MCF 10A (cell line): ENCODE data around the gene PCNX3. TPM values are rescaled to one million over a fixed set of nuclear protein-coding genes. Genes with fewer than 3 reads are reported as not detected.

Source experiments
- Bru-seq: library from RNA; stranded (reverse); fragments of 400-500 nt; gene quantifications from one replicate; lab custom pipeline; 2021; lab: Mats Ljungman, UMichigan
- BruChase-seq, 2 experiments: library from RNA; stranded (reverse); fragments of 400-500 nt; gene quantifications; one replicate each; lab custom pipeline; 2021; lab: Mats Ljungman, UMichigan
- BruUV-seq: library from RNA; stranded (reverse); fragments of 400-500 nt; replicated peaks from 2 replicates; lab custom pipeline; 2021; lab: Mats Ljungman, UMichigan
- CTCF ChIA-PET: fragments of 300-600 bp; sonication (Branson Sonifier 250); formaldehyde crosslinking; extraction: SDS; loops from one replicate; lab custom pipeline; 2021; ENCODE audit warnings: antibody characterized with exemption, inconsistent platforms; lab: Yijun Ruan, JAX
- POLR2A ChIA-PET: fragments of 300-600, 350-650 bp; sonication (Branson Sonifier 250); formaldehyde crosslinking; extraction: SDS; loops from one replicate; lab custom pipeline; 2020; ENCODE audit warnings: antibody characterized with exemption, inconsistent platforms; lab: Yijun Ruan, JAX
- DNase-seq: peaks from one replicate; pipeline ENCODE4 v3.0.0-alpha.2; 2018; ENCODE audit not compliant: unreplicated experiment
- H3K27ac Mint-ChIP-seq: one replicate; pipeline ENCODE4 v1.8.0; 2022; ENCODE audit warnings: mild to moderate bottlenecking, low read depth, mixed read lengths; ENCODE audit not compliant: unreplicated experiment
- H3K27me3 Mint-ChIP-seq: one replicate; pipeline ENCODE4 v1.8.0; 2022; ENCODE audit warnings: mixed read lengths; ENCODE audit not compliant: insufficient read depth, unreplicated experiment
- H3K36me3 Mint-ChIP-seq: one replicate; pipeline ENCODE4 v1.8.0; 2022; ENCODE audit warnings: mild to moderate bottlenecking, moderate library complexity, mixed read lengths; ENCODE audit not compliant: insufficient read depth, unreplicated experiment
- H3K4me1 Mint-ChIP-seq: one replicate; pipeline ENCODE4 v1.8.0; 2022; ENCODE audit warnings: mixed read lengths; ENCODE audit not compliant: insufficient read depth, unreplicated experiment
- H3K4me3 Mint-ChIP-seq: one replicate; pipeline ENCODE4 v1.8.0; 2022; ENCODE audit warnings: mild to moderate bottlenecking, moderate library complexity, mixed read lengths; ENCODE audit not compliant: unreplicated experiment
- H3K9me3 Mint-ChIP-seq: one replicate; pipeline ENCODE4 v1.8.0; 2022; ENCODE audit warnings: mixed read lengths; ENCODE audit not compliant: unreplicated experiment
- intact Hi-C: fragments of 100-400 bp; cut with micrococcal nuclease; formaldehyde crosslinking; loops from 2 replicates; pipeline ENCODE4 v1.14.1; 2022
- long read RNA-seq: library from polyadenylated mRNA; stranded (forward); transcript quantifications from one replicate; pipeline ENCODE4 v2.0.0, GENCODE V29; 2022
- total RNA-seq: library from RNA; stranded (reverse); gene quantifications from 2 replicates; pipeline ENCODE4 v1.2.3, GENCODE V29; 2022
- TF ChIP-seq, protein P1 (sequence below): fragments of 200-600 bp; IDR thresholded peaks from one replicate; pipeline ENCODE4 v1.8.0; 2022; ENCODE audit warnings: antibody characterized with exemption, mild to moderate bottlenecking; ENCODE audit not compliant: unreplicated experiment

PCNX3 gene
- total RNA-seq, result 40.9 and 45.8 TPM in 2 replicates
- Bru-seq, nascent RNA, result percentile 57 among the genes with signal in this experiment
- percentile 78 among the genes with signal in this experiment for BruChase-seq, experiment 1, labeled RNA remaining after a 6-hour chase
- percentile 72 among the genes with signal in this experiment for BruChase-seq, experiment 2, labeled RNA remaining after a 2-hour chase
- long read RNA-seq, full-length matches to known transcripts, result 2 of 81 reads
- long read RNA-seq, partial matches to known transcripts, result 59 of 81 reads
- long read RNA-seq, other reads (novel, unspliced or antisense), result 20 of 81 reads

GRCh38 chr11:65615229-65615949 is at the start of gene PCNX3:
Gene PCNX3, plus strand, starts transcription at chr11:65615776. Its CDS starts 536 bp downstream, at chr11:65616312.
- BruUV-seq, result no TSS peak
- POLR2A ChIA-PET, result interaction anchor here (0.6 to 6.9 kb wide), 50 partner anchors 10 to 1968 kb away, joined by 3 to 103 read pairs (median 4); partner anchors contain the start of genes BANF1, CCDC85B, CFL1 and EHBP1L1
- intact Hi-C loops, result loop anchor here (1.0 to 5.0 kb wide), 2 partner anchors 37 to 38 kb away; no protein-coding TSS in a partner anchor

GRCh38 chr11:65569164-65569972 is 46.2 kb upstream of the PCNX3 start:
- peak overlapping the region; percentile 97 for H3K4me3 Mint-ChIP-seq
- no TSS peak for BruUV-seq
- intact Hi-C loops, result no loop called here
- TF ChIP-seq, protein P1, sequence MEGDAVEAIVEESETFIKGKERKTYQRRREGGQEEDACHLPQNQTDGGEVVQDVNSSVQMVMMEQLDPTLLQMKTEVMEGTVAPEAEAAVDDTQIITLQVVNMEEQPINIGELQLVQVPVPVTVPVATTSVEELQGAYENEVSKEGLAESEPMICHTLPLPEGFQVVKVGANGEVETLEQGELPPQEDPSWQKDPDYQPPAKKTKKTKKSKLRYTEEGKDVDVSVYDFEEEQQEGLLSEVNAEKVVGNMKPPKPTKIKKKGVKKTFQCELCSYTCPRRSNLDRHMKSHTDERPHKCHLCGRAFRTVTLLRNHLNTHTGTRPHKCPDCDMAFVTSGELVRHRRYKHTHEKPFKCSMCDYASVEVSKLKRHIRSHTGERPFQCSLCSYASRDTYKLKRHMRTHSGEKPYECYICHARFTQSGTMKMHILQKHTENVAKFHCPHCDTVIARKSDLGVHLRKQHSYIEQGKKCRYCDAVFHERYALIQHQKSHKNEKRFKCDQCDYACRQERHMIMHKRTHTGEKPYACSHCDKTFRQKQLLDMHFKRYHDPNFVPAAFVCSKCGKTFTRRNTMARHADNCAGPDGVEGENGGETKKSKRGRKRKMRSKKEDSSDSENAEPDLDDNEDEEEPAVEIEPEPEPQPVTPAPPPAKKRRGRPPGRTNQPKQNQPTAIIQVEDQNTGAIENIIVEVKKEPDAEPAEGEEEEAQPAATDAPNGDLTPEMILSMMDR, result no peak
- no peak for DNase-seq
- peak overlapping the region; percentile 96 for H3K27ac Mint-ChIP-seq
- CTCF ChIA-PET, result interaction anchor here (0.6 to 3.9 kb wide), 2 partner anchors 28 to 29 kb away, joined by 3 to 19 read pairs; no protein-coding TSS in a partner anchor
- no peaks in the 10 kb centered on the region for H3K9me3 Mint-ChIP-seq
- H3K36me3 Mint-ChIP-seq, result peaks cover 51% of the 10 kb centered on the region
- peaks cover 24% of the 10 kb centered on the region for H3K4me1 Mint-ChIP-seq
- POLR2A ChIA-PET, result interaction anchor here (0.5 to 4.8 kb wide), 13 partner anchors 9 to 289 kb away, joined by 3 to 103 read pairs (median 6); partner anchors contain the start of genes CFL1, MALAT1, MAP3K11 and PCNX3
- H3K27me3 Mint-ChIP-seq, result no peaks in the 10 kb centered on the region

More at GRCh38 chr11:65615229-65615949, at the start of gene PCNX3:
- peaks cover 22% of the 10 kb centered on the region for H3K36me3 Mint-ChIP-seq
- TF ChIP-seq, protein P1, result no peak
- DNase-seq, result peak; percentile 100
- no peaks in the 10 kb centered on the region for H3K9me3 Mint-ChIP-seq
- CTCF ChIA-PET, result interaction anchor here (0.6 to 2.0 kb wide), 5 partner anchors 39 to 408 kb away, joined by 3 to 11 read pairs (median 4); partner anchors contain the start of gene FAM89B
- no peaks in the 10 kb centered on the region for H3K27me3 Mint-ChIP-seq
- H3K27ac Mint-ChIP-seq, result peak within 1 kb of the TSS; percentile 96
- H3K4me1 Mint-ChIP-seq, result peaks cover 26% of the 10 kb centered on the region
- H3K4me3 Mint-ChIP-seq, result peak within 1 kb of the TSS; percentile 91

- Mint-ChIP-seq H3K4me3 (peak within 1 kb of the TSS; percentile 97), H3K4me1 (peaks cover 31% of the 10 kb centered on the region), H3K27ac (peak within 1 kb of the TSS; percentile 96), H3K9me3 (no peaks in the 10 kb centered on the region), H3K36me3 (peaks cover 58% of the 10 kb centered on the region), H3K27me3 (no peaks in the 10 kb centered on the region)
- TSS peak; percentile 67 for BruUV-seq
- ChIA-PET POLR2A (interaction anchor here (0.5 to 4.8 kb wide), 25 partner anchors 10 to 360 kb away, joined by 3 to 103 read pairs (median 4); partner anchors contain the start of genes CFL1, KAT5, LTBP3 and MALAT1), CTCF (interaction anchor here (0.5 to 2.8 kb wide), 6 partner anchors 9 to 79 kb away, joined by 3 to 51 read pairs (median 3); no protein-coding TSS in a partner anchor)
- intact Hi-C loops, result no loop called here
- TF ChIP-seq, protein P1, result peak; percentile 41
- DNase-seq, result peak; percentile 97
These were observed 45.3 kb upstream of the PCNX3 start, which contains the start of gene ZNRD2 for GRCh38 chr11:65569973-65570918. Gene ZNRD2, plus strand, starts transcription at chr11:65570477. Its CDS starts 15 bp downstream, at chr11:65570492.
